ENCODE results near the gene TDP2.
"Not testable (repeated sequence)": the region's sequence is repeated elsewhere in the genome, so short reads cannot be mapped to it uniquely, and the experiment has no call there.

Gene TDP2

DNA sequence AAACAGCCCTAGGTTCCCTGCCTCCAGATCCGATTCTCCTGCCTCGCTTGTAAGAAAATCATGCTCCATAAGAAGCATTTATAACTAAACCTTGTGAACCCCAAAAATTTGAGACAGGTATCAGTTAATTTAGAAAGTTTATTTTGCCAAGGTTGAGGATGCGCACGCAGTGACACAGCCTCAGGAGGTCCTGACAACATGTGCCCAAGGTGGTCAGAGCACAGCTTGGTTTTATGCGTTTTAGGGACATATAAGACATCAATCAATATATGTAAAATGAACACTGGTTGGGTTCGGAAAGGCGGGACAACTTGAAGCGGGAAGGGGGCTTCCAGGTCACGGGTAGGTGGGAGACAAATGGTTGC is 2.3 kb upstream of the TDP2 start:
- no peak for DNase-seq (ENCODE audit: extremely low spot score)
- CTCF ChIA-PET = interaction anchor here (0.9 kb wide), 1 partner anchor 88 kb away, joined by 3 read pairs; no protein-coding TSS in a partner anchor
- TF ChIP-seq, protein P1, sequence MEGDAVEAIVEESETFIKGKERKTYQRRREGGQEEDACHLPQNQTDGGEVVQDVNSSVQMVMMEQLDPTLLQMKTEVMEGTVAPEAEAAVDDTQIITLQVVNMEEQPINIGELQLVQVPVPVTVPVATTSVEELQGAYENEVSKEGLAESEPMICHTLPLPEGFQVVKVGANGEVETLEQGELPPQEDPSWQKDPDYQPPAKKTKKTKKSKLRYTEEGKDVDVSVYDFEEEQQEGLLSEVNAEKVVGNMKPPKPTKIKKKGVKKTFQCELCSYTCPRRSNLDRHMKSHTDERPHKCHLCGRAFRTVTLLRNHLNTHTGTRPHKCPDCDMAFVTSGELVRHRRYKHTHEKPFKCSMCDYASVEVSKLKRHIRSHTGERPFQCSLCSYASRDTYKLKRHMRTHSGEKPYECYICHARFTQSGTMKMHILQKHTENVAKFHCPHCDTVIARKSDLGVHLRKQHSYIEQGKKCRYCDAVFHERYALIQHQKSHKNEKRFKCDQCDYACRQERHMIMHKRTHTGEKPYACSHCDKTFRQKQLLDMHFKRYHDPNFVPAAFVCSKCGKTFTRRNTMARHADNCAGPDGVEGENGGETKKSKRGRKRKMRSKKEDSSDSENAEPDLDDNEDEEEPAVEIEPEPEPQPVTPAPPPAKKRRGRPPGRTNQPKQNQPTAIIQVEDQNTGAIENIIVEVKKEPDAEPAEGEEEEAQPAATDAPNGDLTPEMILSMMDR (IDR thresholded peaks at IDR 0.05; ENCODE audit: control extremely low read depth, extremely low read depth, low read depth, missing control alignments) = no peak
- POLR2A ChIA-PET = no interaction called here

DNA sequence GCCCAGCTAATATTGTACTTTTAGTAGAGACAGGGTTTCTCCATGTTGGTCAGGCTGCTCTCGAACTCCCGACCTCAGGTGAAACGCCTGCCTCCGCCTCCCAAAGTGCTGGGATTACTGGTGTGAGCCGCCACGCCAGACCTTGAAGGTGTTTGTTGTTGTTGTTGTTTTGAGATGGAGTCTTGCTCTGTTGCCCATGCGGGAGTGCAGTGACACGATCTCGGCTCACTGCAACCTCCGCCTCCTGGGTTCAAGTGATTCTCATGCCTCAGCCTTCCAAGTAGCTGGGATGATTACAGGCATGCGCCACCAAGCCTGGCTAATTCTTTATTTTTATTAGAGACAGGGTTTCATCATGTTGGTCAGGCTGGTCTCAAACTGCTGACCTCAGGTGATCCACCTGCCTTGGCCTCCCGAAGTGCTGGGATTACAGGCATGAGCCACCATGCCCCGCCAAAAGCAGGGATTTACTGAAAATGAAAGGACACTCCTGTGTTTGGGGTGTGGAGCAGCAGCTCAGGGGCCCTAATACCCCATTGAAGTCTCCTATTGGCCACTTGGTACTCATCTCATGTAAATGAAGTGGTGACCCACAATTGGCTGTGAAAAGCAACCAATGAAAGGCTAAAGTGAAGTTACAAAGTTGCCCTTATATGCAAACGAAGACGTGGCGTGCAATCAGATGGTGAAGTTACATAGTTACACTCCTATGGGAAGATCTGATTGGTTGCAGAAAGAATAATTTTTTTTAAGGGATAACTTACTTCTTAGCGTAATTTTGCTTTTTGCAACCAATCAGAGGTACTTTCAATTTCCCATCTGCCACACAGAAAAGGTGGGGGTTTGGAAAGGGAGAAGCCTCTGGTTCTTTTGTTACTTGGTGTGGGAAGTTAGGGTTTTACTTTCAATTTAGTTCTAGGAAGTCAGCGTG is 1.6 kb upstream of the TDP2 start:
- CTCF ChIA-PET = interaction anchor here (0.9 kb wide), 1 partner anchor 87 kb away, joined by 3 read pairs; no protein-coding TSS in a partner anchor
- DNase-seq (ENCODE audit: extremely low spot score); POLR2A ChIA-PET: not testable (repeated sequence)

DNA sequence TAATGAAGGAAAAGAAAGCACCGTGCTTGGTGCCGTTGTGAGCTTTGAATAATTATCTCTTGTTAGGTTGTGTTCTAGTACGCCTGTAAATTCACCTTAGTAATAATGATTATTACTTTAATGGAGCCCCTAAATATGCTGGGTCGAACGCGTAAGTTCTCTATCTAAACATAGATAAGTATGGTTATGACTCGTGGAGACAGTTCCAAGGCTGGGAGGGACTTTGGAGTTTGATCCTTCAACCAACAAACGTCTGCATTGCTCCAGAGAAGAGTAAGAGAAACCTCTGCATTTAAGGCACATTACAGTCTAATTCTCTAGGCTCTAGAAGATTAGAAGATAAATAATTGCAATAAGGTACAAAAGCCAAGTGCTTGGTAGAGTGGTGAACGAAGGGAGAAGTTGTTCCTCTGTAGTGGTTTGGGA is 692 bp upstream of the TDP2 start:
- ChIA-PET CTCF (interaction anchor here (0.8 to 1.6 kb wide), 6 partner anchors 26 to 237 kb away, joined by 3 to 4 read pairs (median 3); no protein-coding TSS in a partner anchor), POLR2A (interaction anchor here (0.7 kb wide), 1 partner anchor 54 kb away, joined by 3 read pairs; no protein-coding TSS in a partner anchor)
- DNase-seq (ENCODE audit: extremely low spot score) = peak; percentile 20
- TF ChIP-seq, protein P1 (IDR thresholded peaks at IDR 0.05; ENCODE audit: control extremely low read depth, extremely low read depth, low read depth, missing control alignments) = no peak

DNA sequence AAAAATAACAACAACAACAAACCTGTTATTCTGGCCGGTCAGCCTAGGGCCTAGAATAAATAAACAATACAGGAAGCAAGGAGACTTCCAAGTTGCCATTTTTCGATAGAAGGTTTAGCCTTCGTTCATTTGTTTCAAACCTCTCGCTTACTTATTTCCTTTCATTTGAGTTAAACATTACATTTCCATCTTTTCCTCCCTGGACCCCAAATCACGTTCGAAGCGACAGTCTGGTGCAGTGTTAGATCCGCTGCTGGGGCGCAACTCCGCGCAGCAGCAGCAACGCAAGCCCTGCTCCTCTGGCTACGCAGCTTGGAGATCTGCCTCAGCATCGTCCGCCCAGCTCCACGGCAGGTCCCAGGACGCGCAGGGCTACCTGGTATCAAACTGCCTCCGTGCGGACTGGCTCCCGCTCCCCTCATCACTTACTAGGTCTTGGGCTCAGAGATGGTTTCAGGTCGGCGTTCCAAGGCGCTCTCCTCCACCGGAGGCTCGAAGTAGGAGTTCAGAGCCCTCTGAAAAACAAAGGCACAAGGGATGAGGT is 530 bp downstream of the TDP2 start:
- ChIA-PET POLR2A (interaction anchor here (0.6 to 0.7 kb wide), 2 partner anchors 33 to 53 kb away, joined by 3 to 6 read pairs; partner anchors contain the start of gene C6orf62), CTCF (interaction anchor here (1.0 to 1.6 kb wide), 7 partner anchors 27 to 351 kb away, joined by 3 to 11 read pairs (median 3); no protein-coding TSS in a partner anchor)
- TF ChIP-seq, protein P1 (IDR thresholded peaks at IDR 0.05; ENCODE audit: control extremely low read depth, extremely low read depth, low read depth, missing control alignments) = no peak
- peak; percentile 43 for DNase-seq (ENCODE audit: extremely low spot score)

DNA sequence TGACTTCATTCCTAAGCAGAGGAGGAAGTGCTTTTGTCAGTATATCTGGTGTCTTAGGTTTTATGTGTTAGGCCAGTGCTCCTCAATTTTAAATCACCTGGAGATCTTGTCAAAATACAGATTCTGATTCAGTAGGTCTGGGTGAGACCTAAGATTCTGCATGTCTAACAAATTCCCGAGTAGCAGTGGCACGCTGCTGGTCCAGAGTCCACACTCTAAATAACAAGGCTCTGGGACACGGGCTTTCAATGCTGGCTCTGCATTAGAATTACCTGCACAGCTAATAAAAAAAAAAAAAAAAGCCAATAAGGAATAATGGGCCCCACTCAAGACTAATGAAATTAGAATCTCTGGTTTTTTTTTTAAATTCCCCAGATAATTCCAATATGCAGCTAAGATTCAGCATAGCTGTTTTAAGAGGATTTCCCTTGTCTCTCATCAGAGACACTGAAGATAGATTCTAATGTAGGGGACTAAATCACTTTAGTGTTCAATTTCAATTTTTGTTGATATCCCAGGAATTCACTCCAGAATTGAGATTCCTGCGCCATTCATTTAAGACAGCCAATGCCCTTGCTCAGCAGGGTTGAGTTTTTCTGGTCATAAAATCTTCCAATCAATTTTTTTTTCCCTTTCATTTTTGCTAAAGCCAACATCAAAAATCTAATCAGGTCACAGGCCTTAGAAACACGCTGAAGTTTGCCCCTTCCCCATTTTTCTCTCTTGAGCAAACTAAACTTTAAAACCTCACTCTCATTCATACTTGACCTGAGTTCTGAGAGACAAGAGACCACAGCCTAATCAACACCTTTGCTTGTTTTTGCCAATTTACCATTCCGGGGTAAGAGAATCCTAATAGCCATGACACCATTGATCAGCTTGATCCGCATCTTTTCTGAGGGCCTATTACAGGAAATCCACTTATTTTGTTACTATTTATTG is 2.4 kb downstream of the TDP2 start:
- POLR2A ChIA-PET = no interaction called here

GRCh38 chr6:24663189-24663588 is 3.5 kb downstream of the TDP2 start:
- no peak for DNase-seq (ENCODE audit: extremely low spot score)
- CTCF ChIA-PET = interaction anchor here (0.9 kb wide), 1 partner anchor 10 kb away, joined by 3 read pairs; no protein-coding TSS in a partner anchor
- TF ChIP-seq, protein P1 (IDR thresholded peaks at IDR 0.05; ENCODE audit: control extremely low read depth, extremely low read depth, low read depth, missing control alignments) = no peak
- POLR2A ChIA-PET = no interaction called here

More for the DNA sequence above, 2.4 kb downstream of the TDP2 start:
- CTCF ChIA-PET = interaction anchor here (0.9 to 1.4 kb wide), 3 partner anchors 12 to 381 kb away, joined by 4 to 11 read pairs (median 4); no protein-coding TSS in a partner anchor
- TF ChIP-seq, protein P1 (IDR thresholded peaks at IDR 0.05; ENCODE audit: control extremely low read depth, extremely low read depth, low read depth, missing control alignments) = no peak
- no peak for DNase-seq (ENCODE audit: extremely low spot score)

Measured in GM10248 (cell line).